GM18502 (cell line): ENCODE data around the gene TOP3A.

Source experiments
- ATAC-seq: cut with Tn5 transposase; IDR thresholded peaks from one replicate; pipeline ENCODE4 v1.9.1; 2021; ENCODE audit warnings: mild to moderate bottlenecking; ENCODE audit not compliant: unreplicated experiment, poor library complexity

TOP3A gene

GRCh38 chr17:18236494-18236893, 78.3 kb downstream of the TOP3A start:
- ATAC-seq, result no peak

- ATAC-seq, result no peak
Measured at GRCh38 chr17:18235743-18236256, 79.0 kb downstream of the TOP3A start.

GRCh38 chr17:18234853-18235380, 79.9 kb downstream of the TOP3A start:
- ATAC-seq, result no peak

- ATAC-seq, result no peak
Measured at GRCh38 chr17:18233803-18234518, 80.8 kb downstream of the TOP3A start.

- ATAC-seq, result no peak
Measured at GRCh38 chr17:18231164-18231563, 83.6 kb downstream of the TOP3A start.

GRCh38 chr17:18230288-18231141, 84.3 kb downstream of the TOP3A start:
- no peak for ATAC-seq

GRCh38 chr17:18229771-18230170, 85.0 kb downstream of the TOP3A start:
- ATAC-seq, result no peak

GRCh38 chr17:18229254-18229653, 85.5 kb downstream of the TOP3A start:
- ATAC-seq, result no peak

- ATAC-seq, result no peak
Measured at GRCh38 chr17:18228176-18228682, 86.6 kb downstream of the TOP3A start.

GRCh38 chr17:18227635-18228034, 87.2 kb downstream of the TOP3A start:
- ATAC-seq, result no peak

- ATAC-seq, result no peak
Measured at GRCh38 chr17:18226284-18226945, 88.4 kb downstream of the TOP3A start.

- peak; percentile 35 for ATAC-seq
Measured at GRCh38 chr17:18225642-18226283, 89.0 kb downstream of the TOP3A start.

- peak; percentile 92 for ATAC-seq
Measured at GRCh38 chr17:18225121-18225641, 89.6 kb downstream of the TOP3A start, which contains the start of gene LLGL1. TSS of gene LLGL1 (plus strand) at chr17:18225635. CDS start at chr17:18225683, 48 bp downstream.

GRCh38 chr17:18224387-18225120, 90.2 kb downstream of the TOP3A start:
- no peak for ATAC-seq

GRCh38 chr17:18224053-18224386, 90.8 kb downstream of the TOP3A start:
- ATAC-seq, result no peak
